NK-92 (cell line): ENCODE results near the gene TMUB2.
"Not testable (repeated sequence)": the region's sequence is repeated elsewhere in the genome, so short reads cannot be mapped to it uniquely, and the experiment has no call there.

Experiments used
- DNase-seq: peaks from one replicate; lab custom pipeline; 2025; ENCODE audit not compliant: unreplicated experiment; lab: John Stamatoyannopoulos, UW

The TMUB2 gene

GRCh38 chr17:44218344-44219107 lies 31.8 kb downstream of the TMUB2 start:
- DNase-seq = no peak

- no peak for DNase-seq
These were observed 32.4 kb downstream of the TMUB2 start for GRCh38 chr17:44219108-44219615.

GRCh38 chr17:44219616-44220212 lies 32.9 kb downstream of the TMUB2 start, which contains the start of gene UBTF:
UBTF (minus strand) TSS chr17:44219675; CDS start chr17:44218229, 1,446 bp downstream.
- no peak for DNase-seq

- no peak for DNase-seq
These were observed 33.7 kb downstream of the TMUB2 start for GRCh38 chr17:44220213-44221083.

GRCh38 chr17:44221084-44221861 lies 34.5 kb downstream of the TMUB2 start:
- DNase-seq = no peak

- no peak for DNase-seq
These were observed 35.0 kb downstream of the TMUB2 start for GRCh38 chr17:44221862-44222111.

GRCh38 chr17:44222112-44222869 lies 35.5 kb downstream of the TMUB2 start:
- no peak for DNase-seq

GRCh38 chr17:44223541-44224071 lies 36.8 kb downstream of the TMUB2 start:
- no peak for DNase-seq

- no peak for DNase-seq
These were observed 42.3 kb downstream of the TMUB2 start for GRCh38 chr17:44229090-44229489.

GRCh38 chr17:44230140-44230539 lies 43.4 kb downstream of the TMUB2 start:
- DNase-seq = no peak

- DNase-seq = no peak
These were observed 45.3 kb downstream of the TMUB2 start for GRCh38 chr17:44232061-44232460.

- DNase-seq = no peak
These were observed 46.8 kb downstream of the TMUB2 start for GRCh38 chr17:44233582-44233981.

GRCh38 chr17:44235583-44235936 lies 48.8 kb downstream of the TMUB2 start:
- no peak for DNase-seq

GRCh38 chr17:44236444-44236991 lies 49.7 kb downstream of the TMUB2 start:
- no peak for DNase-seq

- DNase-seq = not testable (repeated sequence)
These were observed 51.1 kb downstream of the TMUB2 start for GRCh38 chr17:44237886-44238285.

- no peak for DNase-seq
These were observed 54.4 kb downstream of the TMUB2 start for GRCh38 chr17:44241106-44241624.
